Measurements from ENCODE around the gene KCNQ2.

The KCNQ2 gene

DNA sequence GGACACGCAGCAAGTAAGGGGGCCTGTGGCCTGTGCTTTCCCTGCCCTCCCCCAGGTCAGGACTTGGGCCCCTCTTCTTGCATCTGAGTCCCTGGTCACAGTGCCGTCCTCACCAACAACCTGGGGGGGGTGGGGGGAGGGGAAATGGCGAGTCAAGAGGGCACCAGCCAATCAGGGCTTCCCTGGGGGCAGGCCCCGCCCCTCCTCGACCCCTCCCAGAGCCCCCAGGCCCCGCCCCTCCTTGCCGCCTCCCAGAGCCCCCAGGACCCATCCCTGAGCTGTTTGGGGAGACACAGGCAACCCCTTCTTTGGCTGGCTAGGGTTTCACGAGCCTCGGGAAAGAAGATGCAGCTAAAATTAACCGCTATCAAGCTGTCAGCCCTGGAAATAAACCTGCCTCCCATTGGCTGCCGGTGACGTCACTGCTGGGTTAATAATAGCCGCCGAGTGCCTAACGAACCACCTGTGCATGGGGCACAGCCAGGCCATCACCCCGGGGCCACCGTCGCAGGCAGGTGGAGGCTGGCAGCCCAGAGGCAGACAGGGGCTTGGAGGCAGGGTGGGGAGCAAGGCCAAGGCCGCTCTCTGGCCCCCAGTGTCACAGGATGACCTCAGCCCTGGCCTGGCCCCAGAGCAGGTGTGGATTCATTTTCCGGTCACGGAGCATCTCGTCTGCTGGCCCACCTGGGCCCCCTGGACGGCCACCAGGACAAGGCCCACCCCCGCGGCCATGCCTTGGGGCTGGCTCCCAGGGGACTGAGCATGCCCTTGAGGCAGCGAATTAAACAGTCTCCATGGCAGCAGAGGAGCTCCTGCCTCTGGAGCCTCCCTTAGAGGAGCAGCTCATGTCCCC is 29.6 kb upstream of the KCNQ2 start:
- FAIRE-seq = no peak

DNA sequence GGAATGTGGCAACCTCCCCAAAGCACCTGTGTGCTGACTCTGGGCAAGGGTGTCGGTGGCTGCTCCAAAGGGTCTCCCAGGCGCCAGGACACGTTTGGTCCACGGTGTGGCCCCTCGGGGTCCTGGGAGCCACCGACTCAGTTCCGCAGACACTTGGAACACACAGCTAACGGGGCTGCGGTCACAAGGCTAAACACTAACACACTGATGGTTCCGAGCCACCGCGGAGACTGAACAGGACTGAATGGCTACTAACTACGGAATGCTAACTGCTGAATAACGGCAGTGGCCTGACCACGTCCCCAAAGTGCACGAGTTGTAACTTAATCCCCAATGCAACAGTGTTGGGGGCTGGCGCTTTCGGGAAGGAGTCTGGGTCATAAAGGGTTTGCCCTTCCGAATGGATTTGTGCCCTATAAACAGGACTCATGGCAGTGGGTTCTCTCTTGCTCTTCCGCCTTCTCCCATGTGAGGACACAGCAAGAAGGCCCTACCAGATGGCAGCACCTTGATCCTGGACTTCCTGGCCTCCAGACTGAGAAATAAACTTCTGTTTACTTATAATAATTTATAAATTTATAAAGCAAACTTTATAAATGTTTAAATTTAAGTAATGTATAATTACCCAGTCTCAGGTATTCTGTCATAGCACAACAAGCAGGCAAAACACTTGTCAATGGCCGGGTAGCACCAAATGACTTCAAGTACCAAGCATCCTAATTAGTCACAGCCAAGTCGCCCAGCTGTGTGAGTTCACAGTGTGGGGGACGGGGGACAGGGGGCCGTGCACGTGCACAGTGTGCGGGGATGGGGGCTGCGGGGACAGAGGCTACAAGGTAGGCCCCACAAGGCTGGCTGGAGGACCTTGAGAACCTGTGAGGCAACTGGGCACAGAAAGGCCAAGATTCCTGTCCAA is 28.7 kb upstream of the KCNQ2 start:
- no peak for FAIRE-seq

DNA sequence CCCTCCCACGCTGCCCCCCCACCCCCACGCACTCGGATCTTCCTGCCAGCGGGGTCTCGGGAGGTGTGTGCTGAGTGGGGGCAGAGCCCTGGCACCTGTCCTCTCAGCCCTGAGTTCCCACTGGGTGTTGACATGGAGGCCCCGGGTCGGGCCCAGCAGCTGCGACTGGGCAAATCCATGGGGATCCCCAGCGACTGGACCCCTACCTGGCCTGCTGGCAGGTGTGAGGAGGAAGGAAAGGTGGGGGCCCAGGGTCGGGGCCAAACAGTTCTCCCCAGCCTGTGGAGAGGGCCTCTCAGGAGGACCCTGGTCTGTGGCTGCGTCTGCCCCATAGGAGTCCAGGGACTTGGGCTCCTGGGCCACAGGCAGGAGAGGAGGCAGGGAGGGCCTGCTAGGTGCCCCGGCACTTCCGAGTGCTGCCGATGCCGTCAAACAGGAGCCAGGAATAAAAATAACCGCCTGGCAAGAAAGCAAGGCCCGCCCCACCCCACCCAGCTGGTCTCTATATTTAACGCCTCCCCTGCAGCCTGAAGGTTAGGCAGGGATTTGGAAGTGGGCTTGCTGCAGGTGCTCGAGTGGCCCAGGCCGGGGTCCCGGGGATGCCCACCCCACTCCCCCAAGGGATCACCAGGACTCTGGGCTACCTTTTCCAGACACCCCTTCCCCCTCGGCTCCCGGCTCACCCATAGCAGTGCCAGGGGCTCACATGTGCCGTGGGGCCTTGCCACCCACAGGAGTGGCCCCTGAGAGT is 27.9 kb upstream of the KCNQ2 start:
- no peak for FAIRE-seq

DNA sequence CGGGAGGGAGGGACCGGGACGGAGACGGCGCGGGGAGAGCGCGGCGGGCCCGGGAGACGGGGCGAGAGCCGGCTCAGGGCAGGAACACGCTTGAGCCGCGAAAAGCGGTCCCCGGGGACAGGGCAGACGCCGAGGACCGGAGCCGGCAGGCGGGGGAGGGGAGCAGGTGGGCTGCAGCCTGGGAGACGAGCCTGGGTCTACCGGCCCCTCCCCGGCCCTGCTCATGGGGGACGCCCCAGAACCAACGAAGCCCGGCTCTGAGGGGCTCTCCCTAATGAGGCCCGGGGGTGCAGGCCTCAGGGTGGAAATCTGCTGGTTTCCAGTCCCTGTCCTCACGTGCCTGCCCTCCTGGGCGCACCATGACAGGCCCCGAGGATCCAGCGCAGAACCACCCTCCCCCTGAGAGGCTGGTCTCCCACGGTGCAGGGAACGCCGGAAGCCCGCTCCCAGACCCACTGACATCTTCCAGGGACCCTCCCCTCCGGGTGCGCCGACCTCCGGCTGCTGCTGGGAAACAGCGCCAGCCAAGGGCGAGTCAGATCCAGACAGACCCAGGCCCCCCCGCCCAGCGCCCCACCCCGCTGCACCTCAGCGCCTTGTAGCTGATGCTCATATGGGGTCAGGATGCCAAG is 27.0 kb upstream of the KCNQ2 start:
- FAIRE-seq = no peak

DNA sequence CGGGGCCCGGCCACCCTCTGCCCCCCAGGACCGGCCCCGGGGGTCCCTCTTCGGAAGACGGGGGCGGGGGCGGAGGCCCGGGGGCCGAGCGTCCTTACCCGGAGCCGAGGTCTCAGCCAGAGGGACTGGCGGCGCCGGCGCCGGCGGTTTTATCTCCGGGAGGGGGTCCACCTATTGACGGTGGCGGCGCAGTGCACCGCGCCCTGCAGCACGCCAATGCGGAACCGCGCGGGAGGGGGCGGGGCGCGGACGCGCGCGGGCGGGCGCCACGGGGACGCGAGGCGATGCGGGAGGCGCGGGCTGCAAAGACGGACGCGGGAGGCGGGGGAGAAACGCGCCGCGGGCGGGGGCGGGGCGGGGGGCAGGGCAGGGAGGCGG is 26.5 kb upstream of the KCNQ2 start, which contains the start of gene EEF1A2:
TSS of gene EEF1A2 (minus strand) at position 124 of the 378 bp plus-strand sequence. CDS start 1,320 bp downstream, outside the sequence.
- FAIRE-seq = no peak

DNA sequence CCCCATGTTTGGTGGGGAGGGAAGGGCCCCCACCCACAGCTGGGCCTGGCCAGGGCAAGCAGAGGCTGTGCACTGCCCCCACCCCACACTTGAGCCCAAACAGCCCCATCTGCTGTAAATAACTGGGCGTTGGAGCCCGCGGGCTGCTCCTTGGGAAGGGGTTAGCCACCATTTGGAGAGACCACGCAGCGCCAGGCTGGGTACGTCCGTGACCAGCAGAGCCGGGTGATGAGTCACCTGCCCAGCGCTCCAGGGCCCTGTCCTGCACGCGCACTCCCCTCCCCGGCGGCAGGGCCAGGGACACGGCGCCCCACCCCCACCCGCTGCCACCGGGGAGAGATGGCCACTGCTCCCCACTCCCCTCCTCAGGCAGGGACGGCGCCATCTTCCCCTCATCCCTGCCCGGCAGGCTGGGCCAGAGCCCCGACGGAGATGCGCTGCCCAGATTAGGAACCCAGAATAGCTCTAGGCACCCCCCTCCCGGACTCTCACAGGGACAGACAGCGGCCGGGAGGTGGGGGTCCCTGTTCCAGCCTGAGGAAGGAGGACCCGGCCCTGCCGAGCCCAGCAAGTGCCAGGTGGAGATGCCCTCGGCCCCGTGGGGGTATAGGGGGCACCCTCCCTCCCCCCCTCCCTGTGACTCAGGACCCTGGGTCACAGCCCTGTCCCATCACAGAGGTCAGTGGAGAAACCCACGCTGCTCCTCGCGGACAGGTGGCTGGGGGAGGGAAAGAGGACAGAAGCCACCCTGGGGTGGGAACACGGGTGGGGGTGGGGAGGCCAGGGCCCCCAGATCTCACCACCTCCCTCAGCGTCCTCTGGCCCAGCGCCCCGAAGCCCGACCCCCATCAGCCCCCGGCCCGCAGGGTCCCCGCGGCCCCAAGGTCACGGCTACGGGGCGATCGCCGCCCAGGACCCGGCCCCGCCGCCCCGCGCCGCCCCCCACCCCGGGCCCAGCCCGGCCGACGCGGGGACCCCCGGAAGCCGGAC is 25.8 kb upstream of the KCNQ2 start:
- no peak for FAIRE-seq

DNA sequence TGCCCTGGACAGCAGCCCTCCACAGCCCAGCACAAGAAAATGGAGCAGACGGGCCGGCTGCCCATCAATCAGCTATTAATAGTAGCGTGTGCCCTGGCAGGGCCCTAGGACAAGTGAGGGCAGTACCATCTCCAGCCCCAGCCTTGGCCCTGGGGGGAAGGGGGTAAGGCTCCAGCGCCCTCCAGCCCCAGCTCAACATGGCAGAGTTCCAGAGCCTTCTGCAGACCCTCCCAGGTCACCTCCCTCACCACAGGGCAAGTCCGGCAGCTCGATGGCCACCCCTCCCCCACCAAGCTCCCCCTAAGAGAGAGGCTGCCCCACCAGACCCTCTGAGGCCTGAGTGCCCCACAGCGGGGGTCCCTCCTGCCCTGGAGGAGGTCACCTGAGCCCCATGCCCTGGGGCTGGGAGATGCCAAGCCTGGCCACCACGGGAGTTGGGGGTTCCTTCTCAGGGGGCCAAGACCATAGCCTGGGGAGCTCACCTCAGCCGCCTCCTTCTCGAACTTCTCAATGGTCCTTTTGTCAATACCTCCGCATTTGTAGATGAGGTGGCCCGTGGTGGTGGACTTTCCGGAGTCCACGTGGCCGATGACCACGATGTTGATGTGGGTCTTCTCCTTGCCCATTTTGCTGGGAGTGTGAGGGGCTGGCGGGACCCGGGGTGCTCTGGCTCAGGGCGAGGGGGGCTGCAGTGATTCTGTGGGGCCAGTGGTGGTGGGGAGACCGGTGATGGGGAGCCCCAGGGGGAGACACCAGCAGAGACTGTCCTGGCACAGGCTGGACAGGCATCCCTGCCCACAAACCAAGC is 24.9 kb upstream of the KCNQ2 start:
- no peak for FAIRE-seq

DNA sequence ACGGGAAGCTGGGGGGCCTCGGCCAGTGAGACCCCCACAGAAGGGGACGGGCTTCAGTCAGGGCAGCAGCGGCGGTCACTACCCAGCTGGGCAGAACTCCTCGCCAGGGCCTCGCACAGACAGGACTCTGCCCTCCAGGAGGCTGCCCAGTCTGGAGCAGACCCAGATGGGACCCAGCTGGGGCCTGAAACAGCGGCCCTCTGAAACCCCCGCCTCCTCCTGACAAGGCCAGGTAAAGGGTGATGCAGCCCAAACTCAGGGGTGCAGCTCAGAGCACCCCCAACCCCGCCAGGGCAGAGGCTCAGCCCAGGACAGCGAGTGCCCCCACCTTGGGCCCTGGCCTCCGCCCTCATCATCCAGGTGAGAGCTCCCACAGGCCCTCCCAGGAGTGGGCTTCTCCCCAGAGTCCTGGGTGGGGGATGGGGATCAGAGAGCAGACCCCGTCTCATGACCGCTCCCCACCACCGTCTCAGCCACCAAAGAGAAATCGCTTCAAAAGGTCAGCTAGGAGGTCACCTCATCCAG is 24.2 kb upstream of the KCNQ2 start:
- FAIRE-seq = no peak

DNA sequence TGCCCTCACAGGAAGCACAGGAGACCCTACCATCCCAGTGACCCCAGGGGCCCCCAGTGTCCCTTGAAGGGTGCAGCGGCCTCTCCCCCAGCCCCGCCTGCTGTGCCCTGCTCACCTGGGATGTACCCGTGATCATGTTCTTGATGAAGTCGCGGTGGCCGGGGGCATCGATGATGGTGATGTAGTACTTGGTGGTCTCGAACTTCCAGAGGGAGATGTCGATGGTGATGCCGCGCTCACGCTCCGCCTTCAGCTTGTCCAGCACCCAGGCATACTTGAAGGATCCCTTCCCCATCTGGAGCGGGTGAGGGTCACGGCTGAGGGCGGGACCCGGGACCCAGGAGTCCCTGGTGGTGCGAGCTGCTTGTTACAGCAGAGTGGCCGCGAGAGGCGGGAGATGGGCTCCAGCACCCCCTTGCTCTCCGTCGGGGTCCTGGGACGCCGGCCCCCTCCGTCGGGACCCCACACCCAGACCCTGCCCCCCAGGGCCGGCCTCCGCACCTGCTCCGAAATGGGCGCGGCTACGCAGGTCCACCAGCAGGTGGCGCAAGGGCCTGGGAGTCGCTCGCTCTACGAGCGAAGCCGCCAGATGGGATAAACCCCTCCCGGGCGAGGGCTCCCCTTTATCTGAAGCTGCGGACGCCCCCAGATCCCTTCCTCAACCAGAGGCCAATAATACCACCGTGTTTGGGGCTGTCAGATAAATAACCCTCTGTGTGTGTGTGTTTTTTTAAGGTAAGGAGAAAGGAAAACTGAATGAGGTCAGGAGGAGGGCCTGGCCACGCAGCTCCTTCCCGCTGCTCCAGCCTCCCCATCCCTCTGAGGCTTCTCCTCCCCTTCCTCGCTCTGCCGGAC is 23.5 kb upstream of the KCNQ2 start:
- no peak for FAIRE-seq

DNA sequence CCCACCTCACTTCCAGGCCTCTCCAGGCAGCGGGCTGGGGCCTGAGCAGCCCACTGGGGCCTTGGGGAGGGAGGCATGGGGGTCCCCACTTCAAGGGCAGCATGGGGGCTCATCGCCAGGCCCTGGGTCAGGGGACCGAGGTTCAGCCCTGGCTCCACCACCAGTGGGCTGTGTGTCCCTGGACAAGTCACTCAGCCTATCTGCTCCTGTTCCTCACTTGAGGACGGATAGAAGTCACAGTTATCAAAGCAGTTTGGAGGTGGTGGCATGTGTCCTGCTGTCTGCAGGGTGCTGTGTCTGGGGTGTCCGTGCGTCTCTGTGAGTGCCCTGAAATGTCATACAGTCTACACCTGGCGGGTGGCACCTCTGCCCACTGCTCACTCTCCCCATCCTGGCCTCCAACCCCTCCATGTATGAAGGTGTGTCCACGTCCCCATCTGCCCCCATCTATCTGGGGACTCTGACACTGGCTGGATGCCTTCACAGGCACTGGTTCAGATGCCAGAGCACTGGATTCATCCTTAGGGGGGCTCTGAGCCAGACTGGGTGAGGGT is 22.8 kb upstream of the KCNQ2 start:
- FAIRE-seq = no peak

DNA sequence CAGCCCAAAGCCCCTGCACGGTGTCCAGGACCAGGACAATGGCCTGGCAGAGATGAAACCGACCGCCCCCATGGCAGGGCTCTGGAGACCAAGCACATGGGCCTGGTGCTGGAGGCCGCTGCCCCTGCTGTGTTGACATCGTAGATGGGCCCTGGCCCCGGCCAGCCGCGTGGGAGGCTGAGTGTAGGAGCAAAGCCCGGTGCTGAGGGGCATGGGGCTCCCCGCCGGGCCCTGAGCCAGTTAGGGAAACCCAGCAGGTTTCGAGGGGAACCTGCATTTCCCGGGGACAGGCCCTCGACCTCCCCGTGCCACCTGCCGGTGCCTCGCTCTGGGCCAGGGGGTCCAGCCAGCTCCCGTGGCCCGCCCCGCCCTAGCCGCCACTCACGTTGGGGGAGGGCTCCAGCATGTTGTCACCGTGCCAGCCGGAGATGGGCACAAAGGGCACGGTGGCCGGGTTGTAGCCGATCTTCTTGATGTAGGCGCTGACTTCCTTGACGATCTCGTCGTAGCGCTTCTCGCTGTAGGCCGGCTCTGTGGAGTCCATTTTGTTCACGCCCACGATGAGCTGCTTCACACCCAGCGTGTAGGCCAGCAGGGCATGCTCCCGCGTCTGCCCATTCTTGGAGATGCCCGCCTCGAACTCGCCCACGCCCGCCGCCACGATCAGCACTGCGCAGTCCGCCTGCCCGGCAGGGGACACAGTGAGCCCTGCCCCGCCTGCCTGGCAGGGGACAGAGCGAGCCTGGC is 22.1 kb upstream of the KCNQ2 start:
- FAIRE-seq = no peak

DNA sequence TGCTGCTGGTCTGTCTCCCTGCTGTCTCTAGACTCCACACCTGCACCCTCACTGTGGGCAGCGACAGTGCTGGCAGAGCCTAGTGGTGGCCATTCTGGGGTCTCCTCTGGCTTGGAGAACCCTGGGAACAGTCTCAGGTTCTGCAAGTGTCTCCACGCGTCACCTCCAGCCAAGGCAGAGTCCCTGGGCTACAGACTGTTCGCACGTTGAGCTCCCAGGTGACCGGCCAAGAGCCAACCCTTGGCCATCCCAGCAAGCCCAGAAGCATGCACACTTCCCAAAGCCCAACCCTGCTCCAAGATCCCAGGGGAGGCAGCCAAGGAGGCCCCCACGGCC is 21.6 kb upstream of the KCNQ2 start:
- no peak for FAIRE-seq

DNA sequence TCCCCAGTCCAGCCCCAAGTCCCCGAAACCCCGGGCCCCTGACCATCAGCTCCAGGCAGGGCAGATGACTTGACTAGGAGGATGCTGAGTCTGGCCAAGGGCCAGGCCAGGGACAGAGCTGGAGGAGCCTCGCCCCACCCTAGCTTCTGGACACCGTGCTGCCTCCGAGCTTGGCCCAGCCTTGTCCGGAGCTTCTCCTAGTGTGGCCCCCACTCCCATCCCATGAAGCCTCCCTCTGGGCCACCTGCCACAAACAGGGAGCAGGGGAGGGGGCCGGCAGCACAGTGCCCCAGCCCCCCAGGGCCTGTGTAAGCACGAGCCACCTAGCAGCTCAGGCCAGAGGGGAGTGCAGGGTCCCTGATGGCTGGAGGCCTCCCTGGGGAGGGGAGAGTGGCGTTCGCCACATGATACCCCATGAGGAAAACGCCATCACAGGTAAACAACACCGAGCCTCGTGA is 21.1 kb upstream of the KCNQ2 start:
- no peak for FAIRE-seq

DNA sequence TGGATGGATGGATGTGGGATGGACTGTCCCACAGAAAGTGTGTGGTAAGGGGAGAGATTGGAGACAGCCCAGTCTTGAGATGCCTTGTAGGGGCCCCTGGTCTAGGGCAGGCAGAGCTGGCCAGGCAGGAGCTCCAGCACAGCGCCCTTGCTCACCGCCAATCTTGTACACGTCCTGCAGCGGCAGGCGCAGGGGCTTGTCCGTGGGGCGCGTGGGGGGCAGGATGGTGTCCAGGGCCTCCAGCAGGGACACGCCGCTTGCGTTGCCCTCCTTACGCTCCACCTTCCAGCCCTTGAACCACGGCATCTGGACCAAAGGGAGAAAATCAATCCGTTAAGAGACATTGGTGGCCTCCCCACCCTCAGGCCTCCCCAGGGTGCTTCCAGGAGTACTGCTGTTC is 20.5 kb upstream of the KCNQ2 start:
- no peak for FAIRE-seq

DNA sequence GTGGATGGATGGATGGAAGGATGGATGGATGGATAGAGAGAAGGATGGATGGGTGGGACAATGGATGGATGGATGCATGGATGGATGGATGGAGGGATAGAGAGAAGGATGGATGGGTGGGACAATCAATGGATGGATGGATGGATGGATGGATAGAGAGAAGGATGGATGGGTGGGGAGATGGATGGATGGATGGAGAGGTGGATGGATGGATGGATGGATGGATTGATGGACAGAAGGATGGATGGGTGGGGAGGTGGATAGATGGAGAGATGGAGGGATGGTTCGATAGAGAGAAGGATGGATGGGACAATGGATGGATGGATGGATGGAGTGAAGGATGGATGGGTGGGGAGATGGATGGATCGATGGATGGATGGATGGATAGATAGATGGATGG is 20.1 kb upstream of the KCNQ2 start:
- FAIRE-seq = no peak

DNA sequence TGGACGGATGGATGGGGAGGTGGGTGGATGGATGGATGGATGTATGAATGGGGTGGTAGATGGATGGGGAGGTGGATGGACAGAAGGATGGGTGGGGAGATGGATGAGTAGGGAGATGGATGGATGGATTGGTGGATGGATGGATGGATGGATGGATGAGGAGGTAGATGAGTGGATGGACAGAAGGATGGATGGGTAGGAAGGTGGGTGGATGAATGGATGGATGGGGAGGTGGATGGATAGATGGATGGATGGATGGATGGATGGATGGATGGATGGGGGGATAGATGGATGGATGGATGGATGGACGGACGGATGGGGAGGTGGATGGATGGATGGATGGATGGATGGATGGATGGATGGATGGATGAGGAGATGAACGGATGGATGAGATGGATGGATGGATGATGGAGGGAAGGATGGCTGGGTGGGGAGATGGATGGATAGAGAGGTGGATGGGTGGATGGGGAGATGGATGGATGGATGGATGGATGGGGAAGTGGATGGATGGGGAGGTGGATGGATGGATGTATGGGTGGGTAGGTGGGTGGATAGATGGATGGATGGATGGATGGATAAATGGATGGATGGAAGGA is 19.3 kb upstream of the KCNQ2 start:
- FAIRE-seq = no peak

DNA sequence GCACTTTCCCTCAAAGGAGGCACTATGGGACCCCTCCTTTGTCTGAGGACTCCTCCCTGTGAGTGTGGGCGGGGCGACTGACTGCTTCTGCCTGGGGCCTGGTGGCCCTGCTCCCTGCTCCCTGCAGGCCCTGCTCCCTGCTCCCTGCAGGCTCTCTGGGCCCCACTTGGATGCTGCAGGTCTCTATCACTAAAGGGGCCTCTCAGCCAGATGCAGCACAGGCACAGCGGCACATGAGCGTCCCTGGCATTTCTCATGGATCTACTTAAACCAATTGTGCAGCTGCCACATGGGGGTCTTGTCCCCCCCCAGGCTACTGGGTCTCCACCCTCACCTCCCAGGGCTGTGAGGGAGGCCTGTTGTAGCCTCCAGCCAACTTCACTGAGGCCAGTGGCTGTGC is 18.6 kb upstream of the KCNQ2 start:
- FAIRE-seq = no peak

DNA sequence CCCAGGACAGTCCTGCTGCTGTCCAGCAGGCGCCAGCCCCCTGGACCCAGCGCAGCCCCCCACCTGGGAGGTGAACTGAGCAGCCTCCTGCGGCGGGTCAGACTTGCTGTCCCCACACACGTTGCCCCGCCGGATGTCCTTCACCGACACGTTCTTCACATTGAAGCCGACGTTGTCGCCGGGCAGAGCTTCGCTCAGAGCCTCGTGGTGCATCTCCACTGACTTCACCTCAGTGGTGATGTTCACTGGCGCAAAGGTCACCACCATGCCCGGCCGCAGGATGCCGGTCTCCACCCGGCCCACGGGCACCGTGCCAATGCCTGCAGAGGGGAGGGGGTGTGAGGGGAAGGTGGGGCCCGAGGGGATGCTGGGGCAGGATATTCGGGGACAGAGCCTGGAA is 18.0 kb upstream of the KCNQ2 start:
- FAIRE-seq = no peak
